Hepatocyte (in vitro differentiated cells): ENCODE data around the gene IL16. TPM values are rescaled to one million over a fixed set of nuclear protein-coding genes. Genes with fewer than 3 reads are reported as not detected.
A peak's percentile ranks its signal among the peaks of the same experiment; 100 is the strongest.

Experiments
- DNase-seq: peaks from one replicate; pipeline ENCODE4 v3.0.0-alpha.2; 2016; ENCODE audit warnings: low spot score
- H2AFZ ChIP-seq: fragments of 200-600 bp; sonication (generic); 2 replicates; pipeline ENCODE4 v1.6.0; 2016; ENCODE audit warnings: antibody characterized with exemption, mild to moderate bottlenecking
- H3K27ac ChIP-seq: fragments of 200-600 bp; sonication (generic); 2 replicates; pipeline ENCODE4 v1.5.1; 2016; ENCODE audit warnings: mild to moderate bottlenecking
- H3K27me3 ChIP-seq: fragments of 200-600 bp; sonication (generic); 2 replicates; pipeline ENCODE4 v1.6.1; 2016
- H3K36me3 ChIP-seq: fragments of 200-600 bp; sonication (generic); replicated peaks from 2 replicates; pipeline ENCODE4 v1.5.1; 2016; ENCODE audit warnings: low read depth; ENCODE audit not compliant: insufficient read depth
- H3K4me1 ChIP-seq: fragments of 200-600 bp; sonication (generic); 2 replicates; pipeline ENCODE4 v1.5.1; 2016; ENCODE audit warnings: mild to moderate bottlenecking, moderate library complexity; ENCODE audit not compliant: insufficient read depth
- H3K4me2 ChIP-seq: fragments of 200-600 bp; sonication (generic); 2 replicates; pipeline ENCODE4 v1.6.0; 2016
- H3K4me3 ChIP-seq: fragments of 200-600 bp; sonication (generic); 2 replicates; pipeline ENCODE4 v1.5.1; 2016; ENCODE audit warnings: mild to moderate bottlenecking
- H3K79me2 ChIP-seq: fragments of 200-600 bp; sonication (generic); 2 replicates; pipeline ENCODE4 v1.6.0; 2017; ENCODE audit warnings: mild to moderate bottlenecking
- H3K9me2 ChIP-seq: fragments of 200-600 bp; sonication (generic); replicated peaks from 2 replicates; pipeline ENCODE4 v1.6.0; 2017; ENCODE audit warnings: mild to moderate bottlenecking; ENCODE audit not compliant: insufficient read depth
- H3K9me3 ChIP-seq: fragments of 200-600 bp; sonication (generic); 2 replicates; pipeline ENCODE4 v1.5.1; 2016; ENCODE audit warnings: low read depth, mild to moderate bottlenecking
- H4K20me1 ChIP-seq: fragments of 200-600 bp; sonication (generic); 2 replicates; pipeline ENCODE4 v1.6.0; 2016; ENCODE audit warnings: mild to moderate bottlenecking; ENCODE audit not compliant: insufficient read depth, poor library complexity, severe bottlenecking
- CTCF ChIP-seq: fragments of 200-600 bp; sonication (generic); IDR thresholded peaks from 2 replicates; pipeline ENCODE4 v1.5.1; 2016; ENCODE audit warnings: antibody characterized with exemption, mild to moderate bottlenecking; ENCODE audit not compliant: poor library complexity
- EZH2 ChIP-seq: fragments of 200-600 bp; sonication (generic); IDR thresholded peaks from 2 replicates; pipeline ENCODE4 v1.6.1; 2016; ENCODE audit warnings: antibody characterized with exemption, mild to moderate bottlenecking, borderline replicate concordance
- EZH2phosphoT487 ChIP-seq: fragments of 200-600 bp; sonication (generic); IDR thresholded peaks from one replicate; pipeline ENCODE4 v1.6.1; 2018; ENCODE audit warnings: antibody characterized with exemption, mild to moderate bottlenecking, low read depth, moderate library complexity; ENCODE audit not compliant: unreplicated experiment, severe bottlenecking
- WGBS: methylation state at CpG from one replicate; pipeline ENCODE4 v1.1.6; 2016; ENCODE audit warnings: low lambda C conversion rate; ENCODE audit errors: missing lambda C conversion rate; 5-methylcytosine and 5-hydroxymethylcytosine counted together
- polyA plus RNA-seq: library from polyadenylated mRNA; unstranded; fragments of >200 nt; fragmentation: Nextera tagmentation; extraction: Ambion mirVana; gene quantifications from 2 replicates; pipeline ENCODE4 v1.2.1, GENCODE V29; 2016
- total RNA-seq: library from RNA; depleted of rRNA; stranded (reverse); fragments of >200 nt; gene quantifications from 2 replicates; pipeline ENCODE4 v1.2.3, GENCODE V29; 2014

Gene IL16
- total and polyA plus RNA-seq, 2 experiments from 2014 or later: 1.1 to 2.4 TPM

GRCh38 chr15:81183439-81183775, 13.3 kb upstream of the IL16 start:
- no peak overlapping the region for H2AFZ ChIP-seq
- TF ChIP-seq EZH2 (no peak), CTCF (no peak), EZH2phosphoT487 (no peak)
- H3K27me3 ChIP-seq: peaks cover 16% of the 10 kb centered on the region
- H3K79me2 ChIP-seq: no peaks in the 10 kb centered on the region
- H3K36me3 ChIP-seq: no peaks in the 10 kb centered on the region
- no peaks in the 10 kb centered on the region for H4K20me1 ChIP-seq
- WGBS: 70% methylated on average over 4 of the region's 4 CpGs
- peak overlapping the region; percentile 73 for H3K4me2 ChIP-seq
- peaks cover 11% of the 10 kb centered on the region for H3K4me1 ChIP-seq
- H3K9me2 ChIP-seq: no peaks in the 10 kb centered on the region
- no peaks in the 10 kb centered on the region for H3K9me3 ChIP-seq
- no peak for DNase-seq
- H3K4me3 ChIP-seq: no peak overlapping the region
- peak overlapping the region; percentile 81 for H3K27ac ChIP-seq

GRCh38 chr15:81184188-81184587, 12.5 kb upstream of the IL16 start:
- Histone ChIP-seq H3K79me2 (no peaks in the 10 kb centered on the region), H3K27me3 (peaks cover 14% of the 10 kb centered on the region), H3K9me3 (no peaks in the 10 kb centered on the region), H3K9me2 (no peaks in the 10 kb centered on the region), H4K20me1 (no peaks in the 10 kb centered on the region), H3K4me1 (peaks cover 11% of the 10 kb centered on the region), H2AFZ (no peak overlapping the region), H3K36me3 (no peaks in the 10 kb centered on the region), H3K4me3 (no peak overlapping the region), H3K4me2 (peak overlapping the region; percentile 73), H3K27ac (peak overlapping the region; percentile 45)
- TF ChIP-seq CTCF (no peak), EZH2phosphoT487 (no peak), EZH2 (no peak)
- 83% methylated on average over 5 of the region's 5 CpGs for WGBS
- DNase-seq: no peak

GRCh38 chr15:81185631-81186295, 10.9 kb upstream of the IL16 start:
- H3K79me2 ChIP-seq: no peaks in the 10 kb centered on the region
- peak overlapping the region; percentile 63 for H3K27ac ChIP-seq
- no peaks in the 10 kb centered on the region for H3K9me3 ChIP-seq
- H3K4me3 ChIP-seq: no peak overlapping the region
- no peak for DNase-seq
- WGBS: 72% methylated on average over 5 of the region's 5 CpGs
- H3K9me2 ChIP-seq: no peaks in the 10 kb centered on the region
- no peak overlapping the region for H2AFZ ChIP-seq
- no peaks in the 10 kb centered on the region for H3K36me3 ChIP-seq
- TF ChIP-seq EZH2phosphoT487 (no peak), EZH2 (no peak), CTCF (no peak)
- H3K4me2 ChIP-seq: no peak overlapping the region
- peaks cover 20% of the 10 kb centered on the region for H3K4me1 ChIP-seq
- peaks cover 11% of the 10 kb centered on the region for H3K27me3 ChIP-seq
- no peaks in the 10 kb centered on the region for H4K20me1 ChIP-seq
